SK-N-SH (cell line): ENCODE measurements around the gene PITX1. TPM values are rescaled to one million over a fixed set of nuclear protein-coding genes. Genes with fewer than 3 reads are reported as not detected.
"Not testable (repeated sequence)": the region's sequence is repeated elsewhere in the genome, so short reads cannot be mapped to it uniquely, and the experiment has no call there.

Experiments used
- CTCF ChIA-PET: fragments of 300-600, 350-600 bp; formaldehyde crosslinking; extraction: SDS; loops from one replicate; lab custom pipeline; 2021; lab: Yijun Ruan, JAX
- POLR2A ChIA-PET: fragments of 350-600 bp; sonication (Branson Sonifier 250); formaldehyde crosslinking; extraction: SDS; loops from one replicate; lab custom pipeline; 2020; ENCODE audit warnings: antibody characterized with exemption, inconsistent platforms; lab: Yijun Ruan, JAX
- DNase-seq: peaks from one replicate; pipeline ENCODE4 v3.0.0; 2012
- H2AFZ ChIP-seq: fragments of 200-600 bp; sonication (generic); 2 replicates; pipeline ENCODE4 v1.8.1; 2016; ENCODE audit warnings: antibody characterized with exemption, mild to moderate bottlenecking, low read depth
- H3F3A ChIP-seq: fragments of 200-600 bp; sonication (generic); replicated peaks from 2 replicates; pipeline ENCODE3; 2016; ENCODE audit warnings: antibody characterized with exemption, mild to moderate bottlenecking; ENCODE audit not compliant: insufficient read depth
- H3K27ac ChIP-seq, 2 experiments: fragments of 200-500 bp in 1 of 2; fragments of 200-600 bp in 1 of 2; sonication (Bioruptor generic) in 1 of 2; sonication (generic), shearing (Covaris generic) in 1 of 2; 2 replicates each; pipeline versions ENCODE4 v1.5.1 to v1.6.1; 2014 to 2016; ENCODE audit warnings: low read depth in 2 of 2, inconsistent platforms in 1 of 2, low read length in 1 of 2, mild to moderate bottlenecking in 1 of 2, mixed read lengths in 1 of 2
- H3K27me3 ChIP-seq: fragments of 200-600 bp; sonication (generic), shearing (Covaris generic); 2 replicates; pipeline ENCODE4 v1.6.1; 2016; ENCODE audit warnings: mixed run types; ENCODE audit not compliant: insufficient read depth
- H3K36me3 ChIP-seq, 2 experiments: fragments of 200-500 bp in 1 of 2; fragments of 200-600 bp in 1 of 2; sonication (Bioruptor generic) in 1 of 2; sonication (generic) in 1 of 2; replicated peaks in 1 of 2; 2 replicates each; pipeline versions ENCODE3 to v1.5.1; 2014 to 2016; ENCODE audit warnings: low read length in 1 of 2, mild to moderate bottlenecking in 1 of 2; ENCODE audit not compliant: insufficient read depth in 2 of 2, control insufficient read depth in 1 of 2
- H3K4me1 ChIP-seq, 2 experiments: fragments of 200-500 bp in 1 of 2; fragments of 200-600 bp in 1 of 2; sonication (Bioruptor generic) in 1 of 2; sonication (generic), shearing (Covaris generic) in 1 of 2; 2 replicates each; pipeline versions ENCODE4 v1.5.1 to v1.6.1; 2014 to 2016; ENCODE audit warnings: low read depth in 1 of 2, low read length in 1 of 2, mixed run types in 1 of 2; ENCODE audit not compliant: insufficient read depth in 2 of 2, control insufficient read depth in 1 of 2
- H3K4me2 ChIP-seq: fragments of 200-600 bp; sonication (generic), shearing (Covaris generic); 2 replicates; pipeline ENCODE4 v1.6.1; 2017; ENCODE audit warnings: mixed run types
- H3K4me3 ChIP-seq, 2 experiments: fragments of 200-500 bp in 1 of 2; fragments of 200-600 bp in 1 of 2; sonication (Bioruptor generic) in 1 of 2; sonication (generic), shearing (Covaris generic) in 1 of 2; 2 replicates each; pipeline versions ENCODE4 v1.5.1 to v1.8.1; 2014 to 2016; ENCODE audit warnings: low read depth in 2 of 2, inconsistent platforms in 1 of 2, low read length in 1 of 2, mild to moderate bottlenecking in 1 of 2, mixed read lengths in 1 of 2, moderate library complexity in 1 of 2
- H3K79me2 ChIP-seq: fragments of 200-600 bp; sonication (generic); 2 replicates; pipeline ENCODE4 v1.8.1; 2017; ENCODE audit warnings: mild to moderate bottlenecking; ENCODE audit not compliant: insufficient read depth
- H3K9ac ChIP-seq: fragments of 200-600 bp; sonication (generic); 2 replicates; pipeline ENCODE4 v1.6.1; 2017; ENCODE audit warnings: mixed run types
- H3K9me2 ChIP-seq: fragments of 200-600 bp; sonication (generic); 2 replicates; pipeline ENCODE4 v1.6.1; 2017; ENCODE audit warnings: mixed run types
- H3K9me3 ChIP-seq: fragments of 200-600 bp; sonication (generic); 2 replicates; pipeline ENCODE4 v1.6.1; 2017; ENCODE audit warnings: mixed run types, mild to moderate bottlenecking, moderate library complexity
- H4K20me1 ChIP-seq: fragments of 200-600 bp; sonication (generic); 2 replicates; pipeline ENCODE4 v1.6.1; 2017; ENCODE audit warnings: mild to moderate bottlenecking, mixed run types; ENCODE audit not compliant: insufficient read depth
- GABPA ChIP-seq: IDR thresholded peaks from 2 replicates; pipeline ENCODE4 v1.4.0; 2012; ENCODE audit warnings: low read depth, mild to moderate bottlenecking
- MXI1 ChIP-seq: IDR thresholded peaks from 2 replicates; pipeline ENCODE4 v1.6.1; 2012; ENCODE audit warnings: mild to moderate bottlenecking, low read depth, low read length, improper control_type of control experiment
- NRF1 ChIP-seq: IDR thresholded peaks from 2 replicates; pipeline ENCODE4 v1.6.1; 2012; ENCODE audit warnings: low read depth, mild to moderate bottlenecking, low read length
- RAD21 ChIP-seq: IDR thresholded peaks from 2 replicates; pipeline ENCODE4 v1.6.1; 2012; ENCODE audit warnings: mild to moderate bottlenecking, low read length
- RCOR1 ChIP-seq: fragments of 150-350 bp; IDR thresholded peaks from 2 replicates; pipeline ENCODE4 v1.6.1; 2017; ENCODE audit warnings: antibody characterized with exemption, low read length
- SMC3 ChIP-seq: IDR thresholded peaks from 2 replicates; pipeline ENCODE4 v1.6.1; 2012; ENCODE audit warnings: low read depth, low read length, improper control_type of control experiment
- TCF12 ChIP-seq: IDR thresholded peaks from 2 replicates; pipeline ENCODE4 v1.4.0; 2012
- TEAD4 ChIP-seq: IDR thresholded peaks from 2 replicates; pipeline ENCODE4 v1.4.0; 2012; ENCODE audit warnings: mild to moderate bottlenecking, borderline replicate concordance; ENCODE audit not compliant: insufficient read depth
- USF1 ChIP-seq: IDR thresholded peaks from 2 replicates; pipeline ENCODE4 v1.4.0; 2012; ENCODE audit warnings: low read depth, borderline replicate concordance
- WGBS: methylation state at CpG from one replicate; pipeline ENCODE4 v1.1.6; 2017; ENCODE audit warnings: low lambda C conversion rate; 5-methylcytosine and 5-hydroxymethylcytosine counted together
- polyA plus RNA-seq, 3 experiments: library from polyadenylated mRNA; depleted of rRNA; stranded (reverse); fragments of >200 nt; gene quantifications; 2 replicates each; pipeline ENCODE4 v1.2.3, GENCODE V29; 2012
- TF ChIP-seq, protein P1 (sequence below): IDR thresholded peaks from 2 replicates; pipeline ENCODE4 v1.4.0; 2012; ENCODE audit warnings: low read depth
- TF ChIP-seq, protein P2 (sequence below): IDR thresholded peaks from 2 replicates; pipeline ENCODE4 v1.6.1; 2012; ENCODE audit warnings: mild to moderate bottlenecking, low read depth, low read length, moderate library complexity
- TF ChIP-seq, protein P3 (sequence below): fragments of 150-350 bp; IDR thresholded peaks from 2 replicates; pipeline ENCODE4 v1.6.1; 2016; ENCODE audit warnings: mild to moderate bottlenecking, low read depth, low read length

Gene PITX1
- polyA plus RNA-seq, 1 of the 3 experiments (the other 2 are of a cell fraction): not detected

GRCh38 chr5:135004376-135004775 is 29.7 kb downstream of the PITX1 start:
- Histone ChIP-seq H3K9me3 (no peaks in the 10 kb centered on the region), H3K9ac (no peak overlapping the region), H3K4me2 (no peak overlapping the region), H3K27ac (no peak overlapping the region), H3K27me3 (no peaks in the 10 kb centered on the region; the same call in 1 of the 2 replicates), H2AFZ (no peak overlapping the region), H3K9me2 (no peaks in the 10 kb centered on the region), H3K4me3 (no peak overlapping the region), H4K20me1 (no peaks in the 10 kb centered on the region), H3K36me3 (no peaks in the 10 kb centered on the region), H3F3A (no peaks in the 10 kb centered on the region), H3K4me1 (no peaks in the 10 kb centered on the region; a peak in 1 of 4 replicates), H3K79me2 (no peaks in the 10 kb centered on the region)
- WGBS: 22% methylated on average over 3 of the region's 3 CpGs
- CTCF ChIA-PET: no interaction called here
- peak; percentile 3 for DNase-seq
- TF ChIP-seq, protein P1, sequence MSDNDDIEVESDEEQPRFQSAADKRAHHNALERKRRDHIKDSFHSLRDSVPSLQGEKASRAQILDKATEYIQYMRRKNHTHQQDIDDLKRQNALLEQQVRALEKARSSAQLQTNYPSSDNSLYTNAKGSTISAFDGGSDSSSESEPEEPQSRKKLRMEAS: no peak
- no peak for TF ChIP-seq TCF12
- TF ChIP-seq RCOR1: no peak
- POLR2A ChIA-PET: no interaction called here

DNA sequence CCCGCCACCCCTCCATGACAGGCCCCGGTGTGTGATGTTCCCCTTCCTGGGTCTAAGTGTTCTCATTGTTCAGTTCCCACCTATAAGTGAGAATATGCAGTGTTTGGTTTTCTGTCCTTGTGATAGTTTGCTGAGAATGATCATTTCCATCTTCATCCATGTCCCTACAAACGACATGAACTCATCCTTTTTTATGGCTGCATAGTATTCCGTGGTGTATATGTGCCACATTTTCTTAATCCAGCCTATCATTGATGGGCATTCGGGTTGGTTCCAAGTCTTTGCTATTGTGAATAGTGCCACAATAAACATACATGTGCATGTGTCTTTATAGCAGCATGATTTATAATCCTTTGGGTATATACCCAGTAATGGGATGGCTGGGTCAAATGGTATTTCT is 36.0 kb downstream of the PITX1 start:
- H3K4me1 ChIP-seq, H3K36me3 ChIP-seq, H3K9me2 ChIP-seq, H3K9ac ChIP-seq, H3K9me3 ChIP-seq, H4K20me1 ChIP-seq, H3K27me3 ChIP-seq, DNase-seq, CTCF ChIA-PET, H3F3A ChIP-seq, POLR2A ChIA-PET, H3K4me2 ChIP-seq, H2AFZ ChIP-seq, H3K27ac ChIP-seq, H3K79me2 ChIP-seq, H3K4me3 ChIP-seq: not testable (repeated sequence)
- 58% methylated on average over 5 of the region's 5 CpGs for WGBS

DNA sequence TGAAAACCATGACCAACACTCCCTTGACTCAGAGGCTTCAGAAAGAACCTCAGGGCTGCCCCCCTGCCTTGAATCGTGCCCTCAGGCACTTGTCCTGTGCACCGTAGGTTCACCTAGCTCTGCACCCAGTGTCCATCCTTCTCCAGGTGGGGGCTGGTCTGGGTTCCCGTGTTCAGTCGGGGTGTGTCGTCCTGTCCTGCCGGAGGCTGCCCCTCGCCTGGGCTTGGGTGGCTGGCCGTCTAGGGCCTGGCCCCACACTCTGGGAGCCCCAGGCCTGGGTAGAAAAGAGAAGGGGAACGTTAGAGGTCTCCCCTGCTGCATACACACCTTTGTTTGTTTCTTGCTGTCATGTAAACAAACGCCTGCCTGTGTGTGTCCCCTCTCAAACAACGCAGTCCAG is 37.0 kb downstream of the PITX1 start:
- Histone ChIP-seq H3K9me2 (no peaks in the 10 kb centered on the region), H3K4me2 (no peak overlapping the region), H3K4me3 (no peak overlapping the region), H3K36me3 (no peaks in the 10 kb centered on the region), H3K9me3 (no peaks in the 10 kb centered on the region), H3F3A (no peaks in the 10 kb centered on the region), H3K27ac (no peak overlapping the region), H3K79me2 (no peaks in the 10 kb centered on the region), H3K9ac (no peak overlapping the region), H3K27me3 (no peaks in the 10 kb centered on the region), H4K20me1 (no peaks in the 10 kb centered on the region), H3K4me1 (no peaks in the 10 kb centered on the region), H2AFZ (no peak overlapping the region)
- CTCF ChIA-PET: interaction anchor here (0.6 kb wide), 1 partner anchor 43 kb away, joined by 3 read pairs; no protein-coding TSS in a partner anchor
- 57% methylated on average over 11 of the region's 11 CpGs for WGBS
- POLR2A ChIA-PET: no interaction called here
- no peak for TF ChIP-seq RAD21
- no peak for TF ChIP-seq SMC3
- TF ChIP-seq, protein P2, sequence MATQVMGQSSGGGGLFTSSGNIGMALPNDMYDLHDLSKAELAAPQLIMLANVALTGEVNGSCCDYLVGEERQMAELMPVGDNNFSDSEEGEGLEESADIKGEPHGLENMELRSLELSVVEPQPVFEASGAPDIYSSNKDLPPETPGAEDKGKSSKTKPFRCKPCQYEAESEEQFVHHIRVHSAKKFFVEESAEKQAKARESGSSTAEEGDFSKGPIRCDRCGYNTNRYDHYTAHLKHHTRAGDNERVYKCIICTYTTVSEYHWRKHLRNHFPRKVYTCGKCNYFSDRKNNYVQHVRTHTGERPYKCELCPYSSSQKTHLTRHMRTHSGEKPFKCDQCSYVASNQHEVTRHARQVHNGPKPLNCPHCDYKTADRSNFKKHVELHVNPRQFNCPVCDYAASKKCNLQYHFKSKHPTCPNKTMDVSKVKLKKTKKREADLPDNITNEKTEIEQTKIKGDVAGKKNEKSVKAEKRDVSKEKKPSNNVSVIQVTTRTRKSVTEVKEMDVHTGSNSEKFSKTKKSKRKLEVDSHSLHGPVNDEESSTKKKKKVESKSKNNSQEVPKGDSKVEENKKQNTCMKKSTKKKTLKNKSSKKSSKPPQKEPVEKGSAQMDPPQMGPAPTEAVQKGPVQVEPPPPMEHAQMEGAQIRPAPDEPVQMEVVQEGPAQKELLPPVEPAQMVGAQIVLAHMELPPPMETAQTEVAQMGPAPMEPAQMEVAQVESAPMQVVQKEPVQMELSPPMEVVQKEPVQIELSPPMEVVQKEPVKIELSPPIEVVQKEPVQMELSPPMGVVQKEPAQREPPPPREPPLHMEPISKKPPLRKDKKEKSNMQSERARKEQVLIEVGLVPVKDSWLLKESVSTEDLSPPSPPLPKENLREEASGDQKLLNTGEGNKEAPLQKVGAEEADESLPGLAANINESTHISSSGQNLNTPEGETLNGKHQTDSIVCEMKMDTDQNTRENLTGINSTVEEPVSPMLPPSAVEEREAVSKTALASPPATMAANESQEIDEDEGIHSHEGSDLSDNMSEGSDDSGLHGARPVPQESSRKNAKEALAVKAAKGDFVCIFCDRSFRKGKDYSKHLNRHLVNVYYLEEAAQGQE: no peak
- no peak for TF ChIP-seq MXI1
- no peak for TF ChIP-seq GABPA
- TF ChIP-seq USF1: no peak
- no peak for TF ChIP-seq NRF1
- TF ChIP-seq, protein P3, sequence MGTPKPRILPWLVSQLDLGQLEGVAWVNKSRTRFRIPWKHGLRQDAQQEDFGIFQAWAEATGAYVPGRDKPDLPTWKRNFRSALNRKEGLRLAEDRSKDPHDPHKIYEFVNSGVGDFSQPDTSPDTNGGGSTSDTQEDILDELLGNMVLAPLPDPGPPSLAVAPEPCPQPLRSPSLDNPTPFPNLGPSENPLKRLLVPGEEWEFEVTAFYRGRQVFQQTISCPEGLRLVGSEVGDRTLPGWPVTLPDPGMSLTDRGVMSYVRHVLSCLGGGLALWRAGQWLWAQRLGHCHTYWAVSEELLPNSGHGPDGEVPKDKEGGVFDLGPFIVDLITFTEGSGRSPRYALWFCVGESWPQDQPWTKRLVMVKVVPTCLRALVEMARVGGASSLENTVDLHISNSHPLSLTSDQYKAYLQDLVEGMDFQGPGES: no peak
- TF ChIP-seq TEAD4: no peak
- DNase-seq: peak; percentile 2
